Measurements from ENCODE around the gene NUP133.

The NUP133 gene

DNA sequence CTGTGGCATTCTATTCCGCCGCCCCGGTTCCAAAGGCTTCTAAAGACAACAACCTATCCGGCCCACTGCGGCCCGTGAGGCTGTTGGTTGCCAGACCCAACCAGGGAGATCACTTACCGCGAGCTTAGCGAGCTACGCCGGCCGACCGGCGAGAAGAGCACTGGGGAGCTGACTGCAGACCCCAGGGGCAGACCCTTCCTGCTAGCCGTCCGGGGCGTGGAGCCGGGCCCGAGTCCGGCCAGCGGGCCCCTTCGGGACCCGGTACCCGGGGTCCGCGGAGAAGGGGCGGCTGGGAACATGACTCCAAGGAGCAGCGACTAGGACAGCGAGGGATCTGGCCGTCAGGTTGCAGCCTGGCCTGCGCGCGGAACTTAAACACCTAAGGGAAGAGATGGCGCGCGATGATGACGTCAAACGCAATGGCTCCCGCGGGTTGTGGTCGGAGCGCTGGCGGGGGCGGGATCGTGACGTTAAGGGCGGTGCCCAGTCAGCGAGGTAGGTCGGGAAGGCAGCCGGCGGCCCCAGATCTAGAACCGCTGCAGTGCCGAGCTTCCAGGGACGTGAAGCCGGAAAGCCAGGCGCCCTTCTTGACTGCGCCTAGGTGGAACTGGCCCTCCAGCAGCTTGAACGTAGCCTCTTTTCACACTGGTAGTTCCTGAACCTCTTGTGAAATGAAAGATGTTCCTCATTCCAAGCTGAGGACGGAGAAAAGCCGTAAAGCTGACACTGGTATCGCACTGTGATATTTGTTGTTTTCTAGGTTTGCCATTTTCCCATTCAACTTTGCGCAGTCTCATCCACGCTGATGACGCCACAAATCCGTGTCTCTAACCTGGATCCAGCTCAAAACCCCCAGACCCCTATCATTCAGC is at the start of gene NUP133:
Gene NUP133, minus strand, starts transcription at position 391 of the 872 bp plus-strand sequence. Its CDS starts 92 bp downstream, at position 299.
- TF ChIP-seq, protein P1, sequence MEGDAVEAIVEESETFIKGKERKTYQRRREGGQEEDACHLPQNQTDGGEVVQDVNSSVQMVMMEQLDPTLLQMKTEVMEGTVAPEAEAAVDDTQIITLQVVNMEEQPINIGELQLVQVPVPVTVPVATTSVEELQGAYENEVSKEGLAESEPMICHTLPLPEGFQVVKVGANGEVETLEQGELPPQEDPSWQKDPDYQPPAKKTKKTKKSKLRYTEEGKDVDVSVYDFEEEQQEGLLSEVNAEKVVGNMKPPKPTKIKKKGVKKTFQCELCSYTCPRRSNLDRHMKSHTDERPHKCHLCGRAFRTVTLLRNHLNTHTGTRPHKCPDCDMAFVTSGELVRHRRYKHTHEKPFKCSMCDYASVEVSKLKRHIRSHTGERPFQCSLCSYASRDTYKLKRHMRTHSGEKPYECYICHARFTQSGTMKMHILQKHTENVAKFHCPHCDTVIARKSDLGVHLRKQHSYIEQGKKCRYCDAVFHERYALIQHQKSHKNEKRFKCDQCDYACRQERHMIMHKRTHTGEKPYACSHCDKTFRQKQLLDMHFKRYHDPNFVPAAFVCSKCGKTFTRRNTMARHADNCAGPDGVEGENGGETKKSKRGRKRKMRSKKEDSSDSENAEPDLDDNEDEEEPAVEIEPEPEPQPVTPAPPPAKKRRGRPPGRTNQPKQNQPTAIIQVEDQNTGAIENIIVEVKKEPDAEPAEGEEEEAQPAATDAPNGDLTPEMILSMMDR (IDR thresholded peaks at IDR 0.05; ENCODE audit: low read depth, low read length) = no peak
- peak; percentile 99 for DNase-seq (ENCODE audit: low read depth in 2 of 2)
- peak within 1 kb of the TSS; percentile 87 to 94 for H3K4me3 ChIP-seq (replicated peaks in 1 of 2; ENCODE audit: low read depth in 2 of 2, low read length in 2 of 2)

DNA sequence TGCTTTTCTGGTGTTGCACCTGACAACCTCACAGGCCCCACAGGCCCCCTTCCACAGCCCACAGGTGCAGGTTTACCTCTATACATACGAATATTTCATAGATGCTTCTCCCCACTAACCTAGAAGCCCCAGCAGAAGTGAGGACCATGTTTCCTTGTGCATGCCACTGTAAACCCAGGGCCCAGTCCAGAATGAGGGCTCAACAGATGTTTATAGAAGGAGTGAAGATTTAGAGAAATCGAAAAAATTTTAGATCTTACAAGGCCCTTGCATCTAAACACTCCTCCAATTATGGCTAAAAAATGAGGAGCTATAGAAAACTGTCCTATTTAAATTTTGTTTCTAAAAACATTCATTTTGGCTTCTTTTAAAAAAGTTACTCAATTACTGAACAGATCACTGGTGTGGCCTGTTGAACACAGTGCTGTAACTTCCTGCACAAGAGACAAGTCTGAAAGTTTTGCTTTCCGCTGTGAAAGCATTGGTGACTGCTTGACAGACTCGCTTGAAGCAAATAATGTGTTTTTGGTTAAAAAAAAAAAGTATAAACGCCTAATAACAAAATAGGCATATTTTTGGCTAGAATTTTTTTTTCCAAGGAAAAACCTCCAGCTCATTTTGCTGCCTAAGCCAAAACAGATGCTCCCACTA is 49.2 kb upstream of the NUP133 start:
- DNase-seq (ENCODE audit: low read depth in 2 of 2) = peak; percentile 29 to 40
- TF ChIP-seq, protein P1 (IDR thresholded peaks at IDR 0.05; ENCODE audit: low read depth, low read length) = no peak
- H3K4me3 ChIP-seq (replicated peaks in 1 of 2; ENCODE audit: low read depth in 2 of 2, low read length in 2 of 2) = peak overlapping the region; percentile 66 to 76

DNA sequence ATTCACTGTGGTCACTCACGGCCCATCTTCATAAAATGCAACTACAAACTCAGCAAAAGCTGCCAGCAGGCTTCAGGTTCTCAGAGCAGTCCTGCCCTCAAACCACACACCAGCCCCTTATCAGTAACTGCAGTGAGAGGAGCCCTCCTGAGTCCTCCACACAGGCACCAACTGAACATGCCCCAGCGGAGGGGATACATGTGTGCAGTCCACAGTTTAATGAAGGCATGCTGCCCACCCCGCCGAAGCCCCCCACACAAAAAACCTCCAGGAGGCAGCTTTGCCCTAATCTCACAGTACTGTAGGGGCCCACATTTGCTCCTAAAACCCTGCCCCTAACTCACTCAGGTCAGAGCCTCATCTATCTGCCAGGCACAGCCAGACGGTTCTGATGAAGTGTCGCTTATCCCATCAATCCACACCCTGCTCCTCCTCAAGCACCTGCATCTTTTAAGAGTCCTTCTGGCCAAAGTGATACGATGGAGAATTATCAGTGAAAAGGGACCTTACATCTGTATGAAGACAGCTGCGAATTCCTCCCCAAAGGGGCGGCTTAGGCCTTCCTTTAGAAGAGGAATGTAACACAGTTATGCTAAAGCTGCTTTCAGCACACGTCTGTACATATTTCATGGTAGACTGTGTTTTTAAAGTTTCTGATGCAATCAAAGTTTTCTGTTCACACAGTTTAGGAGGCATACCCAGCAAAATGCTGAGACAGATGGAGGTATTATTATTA is 46.9 kb upstream of the NUP133 start:
- no peak overlapping the region for H3K4me3 ChIP-seq (replicated peaks in 1 of 2; ENCODE audit: low read depth in 2 of 2, low read length in 2 of 2)
- TF ChIP-seq, protein P1 (IDR thresholded peaks at IDR 0.05; ENCODE audit: low read depth, low read length) = no peak
- no peak for DNase-seq (ENCODE audit: low read depth in 2 of 2)

DNA sequence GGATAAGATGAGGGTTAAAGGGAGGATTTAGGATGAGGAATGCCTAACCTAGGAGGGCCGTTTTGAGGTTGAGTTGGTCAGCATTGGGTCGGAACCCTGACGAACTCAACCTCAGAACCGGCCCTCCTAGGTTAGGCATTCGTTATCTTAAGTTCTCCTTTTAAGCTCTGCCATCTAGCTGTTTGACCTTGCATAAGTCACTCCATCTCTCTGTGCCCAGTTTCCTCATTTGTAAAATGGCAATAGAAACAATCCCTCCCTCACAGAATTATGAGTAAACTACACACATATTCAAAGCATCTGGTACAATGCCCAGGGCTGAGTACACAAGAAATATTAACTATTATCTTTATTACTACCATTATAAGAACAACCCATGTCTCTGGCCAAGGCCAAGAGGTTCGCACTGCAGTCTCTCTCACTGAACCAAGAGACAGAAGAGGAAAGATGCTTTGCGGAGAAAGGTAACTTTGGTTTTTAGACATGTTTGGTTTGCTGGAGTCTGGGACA is 45.5 kb upstream of the NUP133 start:
- no peak for DNase-seq (ENCODE audit: low read depth in 2 of 2)
- no peak overlapping the region for H3K4me3 ChIP-seq (replicated peaks in 1 of 2; ENCODE audit: low read depth in 2 of 2, low read length in 2 of 2)
- TF ChIP-seq, protein P1 (IDR thresholded peaks at IDR 0.05; ENCODE audit: low read depth, low read length) = no peak

DNA sequence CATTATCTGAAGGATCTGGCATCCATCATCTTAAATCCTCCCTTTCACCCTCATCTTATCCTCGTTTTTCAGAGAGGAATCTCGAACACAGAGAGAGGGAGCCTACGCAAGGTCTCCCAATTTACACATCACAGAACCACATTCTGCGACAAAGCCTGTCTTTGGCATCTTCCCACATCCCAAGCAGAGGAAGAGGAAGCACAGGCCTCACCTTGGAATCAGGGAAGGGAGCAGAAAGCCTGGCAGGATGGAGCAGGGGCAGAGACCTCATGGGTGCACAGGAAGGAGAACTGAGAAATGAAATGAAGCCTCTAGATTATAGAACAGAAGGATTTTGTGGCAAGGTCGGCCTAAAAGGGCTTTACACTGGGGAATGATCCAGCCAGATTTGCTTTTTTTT is 44.6 kb upstream of the NUP133 start:
- TF ChIP-seq, protein P1 (IDR thresholded peaks at IDR 0.05; ENCODE audit: low read depth, low read length) = no peak
- no peak overlapping the region for H3K4me3 ChIP-seq (replicated peaks in 1 of 2; ENCODE audit: low read depth in 2 of 2, low read length in 2 of 2)
- DNase-seq (ENCODE audit: low read depth in 2 of 2) = no peak

DNA sequence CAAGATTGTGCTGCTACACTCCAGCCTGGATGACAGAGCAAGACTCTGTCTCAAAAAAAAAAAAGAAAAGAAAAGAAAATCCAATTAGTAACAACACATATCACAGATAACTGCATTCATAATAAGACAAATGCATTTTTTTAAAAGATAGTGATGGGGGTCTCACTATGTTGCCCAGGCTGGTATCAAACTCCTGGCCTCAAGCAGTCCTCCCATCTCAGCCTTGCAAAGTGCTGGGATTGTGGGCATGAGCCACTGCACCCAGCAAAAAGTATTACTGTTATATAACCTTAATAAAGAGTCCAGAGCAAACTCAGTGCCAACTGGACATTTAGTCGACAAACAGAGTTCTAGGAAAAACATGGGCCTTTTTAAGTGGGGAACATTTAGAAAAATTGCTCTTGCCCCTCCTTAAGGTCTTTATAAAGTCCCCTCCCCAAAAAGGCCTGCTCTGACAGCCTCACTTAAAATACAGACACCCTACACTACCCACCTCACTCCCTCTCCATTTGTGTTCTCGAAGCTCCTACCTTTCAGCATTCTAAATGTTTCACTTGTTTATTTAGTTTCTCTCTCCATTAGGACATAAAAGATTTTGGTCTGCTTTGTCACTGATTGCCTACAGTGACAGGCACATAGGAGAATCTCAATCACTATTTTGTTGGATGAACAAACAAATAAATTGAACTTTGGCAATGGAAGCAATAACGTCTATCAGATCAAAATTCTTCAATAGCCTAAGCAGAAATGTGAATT is 42.8 kb upstream of the NUP133 start:
- no peak for DNase-seq (ENCODE audit: low read depth in 2 of 2)

More for the DNA sequence above, 42.8 kb upstream of the NUP133 start:
- TF ChIP-seq, protein P1 (IDR thresholded peaks at IDR 0.05; ENCODE audit: low read depth, low read length) = no peak
- H3K4me3 ChIP-seq (replicated peaks in 1 of 2; ENCODE audit: low read depth in 2 of 2, low read length in 2 of 2) = no peak overlapping the region
